AG04449 (cell line): Measurements from ENCODE around the gene GHRH.

ENCODE experiments used
- CTCF ChIA-PET: fragments of 350-600 bp; formaldehyde crosslinking; extraction: SDS; loops from one replicate; lab custom pipeline; 2021; ENCODE audit warnings: antibody characterized with exemption; lab: Yijun Ruan, JAX
- POLR2A ChIA-PET: fragments of 400-600, 350-600 bp; formaldehyde crosslinking; extraction: SDS; loops from one replicate; lab custom pipeline; 2020; ENCODE audit warnings: antibody characterized with exemption, inconsistent platforms; lab: Yijun Ruan, JAX
- DNase-seq: peaks from one replicate; pipeline ENCODE4 v3.0.0-alpha.2; 2010; ENCODE audit warnings: low read depth, low spot score
- H3K4me3 ChIP-seq: 2 replicates; pipeline ENCODE4 v1.5.1; 2011; ENCODE audit warnings: low read depth, mild to moderate bottlenecking, control low read depth, low read length
- TF ChIP-seq, protein P1 (sequence below): IDR thresholded peaks from one replicate; pipeline ENCODE4 v1.5.1; 2011; ENCODE audit warnings: mild to moderate bottlenecking, moderate library complexity, low read length, control low read depth, inconsistent platforms; ENCODE audit not compliant: insufficient read depth; ENCODE audit errors: missing control alignments

GHRH gene

DNA sequence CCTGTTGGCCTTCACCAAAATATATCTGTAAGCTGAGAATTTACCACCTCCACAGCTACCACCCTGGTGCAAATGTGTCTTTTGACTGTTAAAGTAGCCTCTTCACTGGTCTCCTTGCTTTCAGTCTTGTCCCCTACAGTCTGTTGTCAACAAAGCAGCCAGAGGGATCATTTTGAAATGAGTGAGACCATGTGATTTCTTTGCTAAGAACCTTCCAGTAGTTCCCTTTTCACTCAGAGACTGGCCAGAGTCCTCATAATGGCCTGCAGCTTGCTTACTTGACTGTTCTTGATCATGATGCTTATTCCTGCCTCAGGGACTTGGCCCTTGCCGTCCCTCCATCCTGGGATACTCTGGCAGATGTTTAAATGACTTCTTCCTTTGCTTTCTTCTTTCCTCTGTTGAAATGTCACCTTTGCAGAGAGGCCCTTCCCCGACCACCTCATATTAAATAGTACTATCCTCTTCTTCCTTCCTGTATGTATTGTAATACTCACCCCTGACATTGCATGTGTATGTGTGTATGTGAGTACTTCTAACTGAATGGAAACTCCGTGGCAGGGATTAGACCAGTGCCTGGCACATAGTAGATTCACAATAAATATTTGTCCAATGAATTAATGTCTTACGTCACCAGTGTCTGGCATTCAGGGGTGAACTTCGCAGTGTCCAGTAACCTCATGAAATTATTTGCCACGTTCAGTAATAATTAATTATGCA is 32.8 kb upstream of the GHRH start:
- no peak for DNase-seq
- ChIA-PET POLR2A (interaction anchor here (1.1 to 1.2 kb wide), 2 partner anchors 30 to 232 kb away, joined by 3 read pairs; no protein-coding TSS in a partner anchor), CTCF (interaction anchor here (0.9 to 1.9 kb wide), 3 partner anchors 12 to 240 kb away, joined by 3 to 11 read pairs (median 3); no protein-coding TSS in a partner anchor)
- TF ChIP-seq, protein P1, sequence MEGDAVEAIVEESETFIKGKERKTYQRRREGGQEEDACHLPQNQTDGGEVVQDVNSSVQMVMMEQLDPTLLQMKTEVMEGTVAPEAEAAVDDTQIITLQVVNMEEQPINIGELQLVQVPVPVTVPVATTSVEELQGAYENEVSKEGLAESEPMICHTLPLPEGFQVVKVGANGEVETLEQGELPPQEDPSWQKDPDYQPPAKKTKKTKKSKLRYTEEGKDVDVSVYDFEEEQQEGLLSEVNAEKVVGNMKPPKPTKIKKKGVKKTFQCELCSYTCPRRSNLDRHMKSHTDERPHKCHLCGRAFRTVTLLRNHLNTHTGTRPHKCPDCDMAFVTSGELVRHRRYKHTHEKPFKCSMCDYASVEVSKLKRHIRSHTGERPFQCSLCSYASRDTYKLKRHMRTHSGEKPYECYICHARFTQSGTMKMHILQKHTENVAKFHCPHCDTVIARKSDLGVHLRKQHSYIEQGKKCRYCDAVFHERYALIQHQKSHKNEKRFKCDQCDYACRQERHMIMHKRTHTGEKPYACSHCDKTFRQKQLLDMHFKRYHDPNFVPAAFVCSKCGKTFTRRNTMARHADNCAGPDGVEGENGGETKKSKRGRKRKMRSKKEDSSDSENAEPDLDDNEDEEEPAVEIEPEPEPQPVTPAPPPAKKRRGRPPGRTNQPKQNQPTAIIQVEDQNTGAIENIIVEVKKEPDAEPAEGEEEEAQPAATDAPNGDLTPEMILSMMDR: no peak
- H3K4me3 ChIP-seq: no peak overlapping the region

DNA sequence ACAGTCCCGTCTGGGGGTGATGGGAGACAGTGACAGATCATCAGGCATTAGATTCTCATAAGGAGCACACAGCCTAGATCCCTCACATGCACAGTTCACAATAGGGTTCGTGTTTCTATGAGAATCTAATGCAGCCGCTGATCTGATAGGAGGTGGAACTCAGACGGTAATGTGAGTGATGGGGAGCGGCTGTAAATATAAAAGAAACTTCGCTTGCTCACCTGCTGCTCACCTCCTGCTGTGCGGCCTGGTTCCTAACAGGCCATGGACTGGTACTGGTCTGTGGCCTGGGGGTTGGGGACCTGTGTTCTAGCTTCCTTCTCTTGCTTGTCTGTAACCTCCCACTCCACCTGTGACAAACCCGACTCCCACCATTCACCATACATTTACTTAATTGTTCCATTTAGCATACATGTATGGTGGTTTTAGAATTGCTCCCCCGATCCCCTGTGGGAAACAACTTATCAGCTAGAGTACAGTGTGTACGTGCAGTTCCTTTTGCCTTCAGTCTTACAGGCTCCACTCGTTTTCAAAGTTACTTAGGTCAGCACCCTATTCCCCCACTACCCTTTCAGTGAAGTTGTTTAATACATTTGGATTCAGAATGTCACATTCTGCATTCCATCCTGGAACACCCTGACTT is 31.8 kb upstream of the GHRH start:
- ChIA-PET CTCF (interaction anchor here (0.8 to 1.9 kb wide), 4 partner anchors 11 to 241 kb away, joined by 3 to 11 read pairs (median 4); no protein-coding TSS in a partner anchor), POLR2A (no interaction called here)
- H3K4me3 ChIP-seq: no peak overlapping the region
- no peak for DNase-seq
- TF ChIP-seq, protein P1: no peak

DNA sequence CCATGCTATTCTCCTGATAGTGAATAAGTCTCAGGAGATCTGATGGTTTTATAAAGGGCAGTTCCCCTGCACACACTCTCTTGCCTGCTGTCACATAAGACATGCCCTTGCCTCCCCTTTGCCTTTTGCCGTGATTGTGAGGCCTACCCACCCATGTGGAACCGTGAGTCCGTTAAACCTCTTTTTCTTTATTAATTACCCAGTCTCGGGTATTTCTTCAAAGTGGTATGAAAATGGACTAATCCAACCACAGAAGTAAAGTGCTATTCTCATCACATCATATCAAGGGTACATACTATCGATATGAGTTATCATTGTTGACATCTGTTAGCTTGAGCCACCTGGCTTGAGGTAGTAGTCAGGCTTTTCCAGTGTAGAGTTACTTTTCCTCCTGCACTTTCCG is 30.1 kb upstream of the GHRH start:
- CTCF ChIA-PET: interaction anchor here (1.7 kb wide), 1 partner anchor 14 kb away, joined by 5 read pairs; no protein-coding TSS in a partner anchor
- DNase-seq: no peak
- H3K4me3 ChIP-seq: no peak overlapping the region
- POLR2A ChIA-PET: no interaction called here
- TF ChIP-seq, protein P1: no peak

DNA sequence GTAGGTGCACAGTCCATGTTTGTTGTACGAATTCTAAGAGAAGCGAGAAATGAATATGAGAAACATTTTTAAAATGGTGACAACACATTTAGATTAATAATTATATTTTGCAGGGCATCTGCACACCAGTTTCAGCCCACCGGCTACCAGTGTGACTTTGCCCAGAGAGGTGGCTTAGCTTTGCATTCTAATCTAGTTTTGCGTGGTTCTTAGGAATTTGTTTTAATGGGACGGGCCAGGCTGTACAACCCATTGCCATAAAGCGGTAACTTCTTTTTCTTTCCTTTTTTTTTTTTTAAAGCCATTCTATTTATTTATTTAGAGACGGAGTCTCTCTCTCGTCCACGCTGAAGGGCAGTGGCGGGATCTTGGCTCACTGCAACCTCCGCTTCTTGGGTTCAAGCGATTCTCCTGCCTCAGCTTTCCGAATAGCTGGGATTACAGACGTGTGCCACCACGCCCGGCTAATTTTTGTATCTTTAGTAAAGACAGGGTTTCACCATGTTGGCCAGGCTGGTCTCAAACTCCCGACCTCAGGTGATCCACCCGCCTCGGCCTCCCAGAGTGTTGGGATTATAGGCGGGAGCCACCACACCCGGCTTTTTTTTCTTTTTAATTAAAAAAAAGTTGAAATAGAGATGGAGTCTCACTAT is 28.7 kb upstream of the GHRH start:
- TF ChIP-seq, protein P1: no peak
- ChIA-PET POLR2A (interaction anchor here (1.2 kb wide), 1 partner anchor 9 kb away, joined by 3 read pairs; no protein-coding TSS in a partner anchor), CTCF (interaction anchor here (1.2 to 17.6 kb wide), 3 partner anchors 88 to 99 kb away, joined by 3 to 326 read pairs (median 9); no protein-coding TSS in a partner anchor)
- peak overlapping the region; percentile 93 for H3K4me3 ChIP-seq
- DNase-seq: no peak

DNA sequence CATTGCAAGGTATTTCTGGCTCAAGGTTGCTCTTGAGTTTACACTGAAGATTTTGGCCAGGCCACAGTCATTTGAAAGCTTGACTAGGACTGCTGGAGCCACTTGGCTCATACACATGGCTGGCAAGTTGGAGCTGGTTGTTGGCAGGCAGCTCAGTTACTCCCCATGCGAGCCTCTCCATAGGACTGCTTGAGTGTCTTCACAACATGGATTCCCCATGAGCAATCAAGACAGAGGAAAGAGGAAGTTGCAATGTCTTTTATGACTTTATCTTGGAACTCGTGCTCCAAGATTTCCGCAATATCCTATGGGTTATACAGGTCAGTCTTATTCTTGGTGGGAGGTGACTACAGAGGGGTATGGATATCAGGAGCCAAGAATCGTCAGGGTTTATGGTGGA is 26.5 kb upstream of the GHRH start:
- no peak overlapping the region for H3K4me3 ChIP-seq
- ChIA-PET POLR2A (no interaction called here), CTCF (interaction anchor here (0.9 to 17.6 kb wide), 5 partner anchors 11 to 247 kb away, joined by 3 to 326 read pairs (median 3); no protein-coding TSS in a partner anchor)
- TF ChIP-seq, protein P1: no peak
- no peak for DNase-seq
